ENCODE data around the gene TMF1. TPM values are rescaled to one million over a fixed set of nuclear protein-coding genes. Genes with fewer than 3 reads are reported as not detected.

TMF1 gene
- total RNA-seq, 1 donor from 2014 or later = 24.4 TPM

GRCh38 chr3:69008980-69009379, 43.2 kb downstream of the TMF1 start:
- peaks cover 7% of the 10 kb centered on the region for H4K20me1 ChIP-seq (ENCODE audit: low read depth)

DNA sequence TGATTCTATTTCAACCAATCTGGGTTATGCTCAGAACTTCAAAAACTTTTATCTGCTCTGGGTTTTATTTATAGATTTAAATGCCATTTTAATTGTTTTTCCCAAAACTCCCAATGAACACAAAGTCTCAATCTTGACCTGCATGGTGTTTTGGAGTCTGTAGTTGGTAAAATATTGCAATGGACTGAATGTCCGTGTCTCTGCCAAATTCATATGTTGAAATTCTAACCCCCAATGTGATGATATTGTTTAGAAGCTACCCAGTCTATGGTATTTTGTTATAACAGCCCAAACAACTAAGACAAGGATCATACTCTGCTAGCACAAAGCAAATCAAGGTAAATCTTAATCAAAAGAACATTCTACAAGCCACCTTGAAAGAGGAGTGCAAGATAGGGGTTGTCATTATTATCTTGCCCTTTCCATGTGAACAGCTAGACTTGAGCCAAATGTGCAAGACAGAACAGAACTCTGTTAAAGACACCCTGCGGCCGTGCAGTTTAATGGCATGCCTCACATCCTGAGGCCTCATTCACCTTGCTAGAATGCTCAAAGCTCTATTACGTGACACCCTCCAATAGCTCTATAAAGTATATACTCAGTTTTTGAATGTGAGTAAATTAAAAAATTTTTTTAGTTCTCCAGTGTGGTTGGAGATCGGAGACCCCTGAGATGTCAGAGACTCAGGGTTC, 46.2 kb downstream of the TMF1 start:
- H3K79me2 ChIP-seq (ENCODE audit: low read depth) = no peaks in the 10 kb centered on the region
- no peak overlapping the region for H2AFZ ChIP-seq (replicated peaks)
- no peaks in the 10 kb centered on the region for H3K9me3 Mint-ChIP-seq
- no peak overlapping the region for H3K4me2 ChIP-seq
- no peak overlapping the region for H3K27ac ChIP-seq
- H3K36me3 ChIP-seq = no peaks in the 10 kb centered on the region
- no peak overlapping the region for H3K27ac Mint-ChIP-seq
- H3F3A ChIP-seq (ENCODE audit: low read depth) = peaks cover 10% of the 10 kb centered on the region
- no peaks in the 10 kb centered on the region for H3K36me3 Mint-ChIP-seq
- H3K4me1 ChIP-seq = peaks cover 10% of the 10 kb centered on the region
- no peaks in the 10 kb centered on the region for H3K9me3 ChIP-seq (ENCODE audit: low read depth)
- no peak overlapping the region for H3K4me3 ChIP-seq
- no peak overlapping the region for H3K4me3 Mint-ChIP-seq
- no peaks in the 10 kb centered on the region for H3K27me3 Mint-ChIP-seq (ENCODE audit: insufficient read depth, low read depth)
- TF ChIP-seq EZH2 (IDR thresholded peaks at IDR 0.05) (no peak), CTCF (IDR thresholded peaks at IDR 0.05) (no peak), EZH2phosphoT487 (IDR thresholded peaks at IDR 0.05) (no peak)
- no peak for DNase-seq (ENCODE audit: low spot score)
- peaks cover 26% of the 10 kb centered on the region for H3K4me1 Mint-ChIP-seq
- no peaks in the 10 kb centered on the region for H3K27me3 ChIP-seq
- H3K9ac ChIP-seq = no peak overlapping the region
- no peaks in the 10 kb centered on the region for H4K20me1 ChIP-seq (ENCODE audit: low read depth)

More at GRCh38 chr3:69008980-69009379, 43.2 kb downstream of the TMF1 start:
- Histone ChIP-seq H2AFZ (replicated peaks) (no peak overlapping the region), H3K9me3 (ENCODE audit: low read depth) (no peaks in the 10 kb centered on the region), H3K27me3 (peaks cover 28% of the 10 kb centered on the region), H3K4me2 (peak overlapping the region; percentile 51), H3K4me1 (peaks cover 20% of the 10 kb centered on the region), H3K36me3 (no peaks in the 10 kb centered on the region), H3F3A (ENCODE audit: low read depth) (peaks cover 24% of the 10 kb centered on the region), H3K79me2 (ENCODE audit: low read depth) (no peaks in the 10 kb centered on the region), H3K9ac (no peak overlapping the region), H3K27ac (no peak overlapping the region), H3K4me3 (no peak overlapping the region)
- peak; percentile 29 for DNase-seq (ENCODE audit: low spot score)
- TF ChIP-seq CTCF (IDR thresholded peaks at IDR 0.05) = no peak
- TF ChIP-seq EZH2 (IDR thresholded peaks at IDR 0.05) = no peak
- TF ChIP-seq EZH2phosphoT487 (IDR thresholded peaks at IDR 0.05) = no peak
- Mint-ChIP-seq H3K27ac (no peak overlapping the region), H3K36me3 (no peaks in the 10 kb centered on the region), H3K4me1 (peaks cover 34% of the 10 kb centered on the region), H3K27me3 (ENCODE audit: insufficient read depth, low read depth) (peaks cover 4% of the 10 kb centered on the region), H3K9me3 (no peaks in the 10 kb centered on the region), H3K4me3 (no peak overlapping the region)

- Histone ChIP-seq H4K20me1 (ENCODE audit: low read depth) (no peaks in the 10 kb centered on the region), H3K27ac (no peak overlapping the region), H3K9me3 (ENCODE audit: low read depth) (no peaks in the 10 kb centered on the region), H3K4me2 (no peak overlapping the region), H3K4me3 (no peak overlapping the region), H3K9ac (no peak overlapping the region), H3K79me2 (ENCODE audit: low read depth) (no peaks in the 10 kb centered on the region), H2AFZ (replicated peaks) (no peak overlapping the region), H3K27me3 (no peaks in the 10 kb centered on the region), H3K36me3 (no peaks in the 10 kb centered on the region), H3F3A (ENCODE audit: low read depth) (peaks cover 10% of the 10 kb centered on the region), H3K4me1 (peaks cover 10% of the 10 kb centered on the region)
- DNase-seq (ENCODE audit: low spot score) = no peak
- no peaks in the 10 kb centered on the region for H3K27me3 Mint-ChIP-seq (ENCODE audit: insufficient read depth, low read depth)
- H3K4me1 Mint-ChIP-seq = peaks cover 20% of the 10 kb centered on the region
- TF ChIP-seq EZH2phosphoT487 (IDR thresholded peaks at IDR 0.05) = no peak
- no peak for TF ChIP-seq CTCF (IDR thresholded peaks at IDR 0.05)
- no peak for TF ChIP-seq EZH2 (IDR thresholded peaks at IDR 0.05)
- H3K9me3 Mint-ChIP-seq = no peaks in the 10 kb centered on the region
- no peaks in the 10 kb centered on the region for H3K36me3 Mint-ChIP-seq
- no peak overlapping the region for H3K27ac Mint-ChIP-seq
- no peak overlapping the region for H3K4me3 Mint-ChIP-seq
Measured at GRCh38 chr3:69005071-69005790, 46.9 kb downstream of the TMF1 start.
